SK-N-SH (cell line): ENCODE data around the gene GNA14. TPM values are rescaled to one million over a fixed set of nuclear protein-coding genes. Genes with fewer than 3 reads are reported as not detected.
A peak's percentile ranks its signal among the peaks of the same experiment; 100 is the strongest.

Experiments used
- CTCF ChIA-PET: fragments of 300-600, 350-600 bp; formaldehyde crosslinking; extraction: SDS; loops from one replicate; lab custom pipeline; 2021; lab: Yijun Ruan, JAX
- POLR2A ChIA-PET: fragments of 350-600 bp; sonication (Branson Sonifier 250); formaldehyde crosslinking; extraction: SDS; loops from one replicate; lab custom pipeline; 2020; ENCODE audit warnings: antibody characterized with exemption, inconsistent platforms; lab: Yijun Ruan, JAX
- DNase-seq: peaks from one replicate; pipeline ENCODE4 v3.0.0; 2012
- H2AFZ ChIP-seq: fragments of 200-600 bp; sonication (generic); 2 replicates; pipeline ENCODE4 v1.8.1; 2016; ENCODE audit warnings: antibody characterized with exemption, mild to moderate bottlenecking, low read depth
- H3F3A ChIP-seq: fragments of 200-600 bp; sonication (generic); replicated peaks from 2 replicates; pipeline ENCODE3; 2016; ENCODE audit warnings: antibody characterized with exemption, mild to moderate bottlenecking; ENCODE audit not compliant: insufficient read depth
- H3K27ac ChIP-seq, 2 experiments: fragments of 200-500 bp in 1 of 2; fragments of 200-600 bp in 1 of 2; sonication (Bioruptor generic) in 1 of 2; sonication (generic), shearing (Covaris generic) in 1 of 2; 2 replicates each; pipeline versions ENCODE4 v1.5.1 to v1.6.1; 2014 to 2016; ENCODE audit warnings: low read depth in 2 of 2, inconsistent platforms in 1 of 2, low read length in 1 of 2, mild to moderate bottlenecking in 1 of 2, mixed read lengths in 1 of 2
- H3K27me3 ChIP-seq: fragments of 200-600 bp; sonication (generic), shearing (Covaris generic); 2 replicates; pipeline ENCODE4 v1.6.1; 2016; ENCODE audit warnings: mixed run types; ENCODE audit not compliant: insufficient read depth
- H3K36me3 ChIP-seq, 2 experiments: fragments of 200-500 bp in 1 of 2; fragments of 200-600 bp in 1 of 2; sonication (Bioruptor generic) in 1 of 2; sonication (generic) in 1 of 2; replicated peaks in 1 of 2; 2 replicates each; pipeline versions ENCODE3 to v1.5.1; 2014 to 2016; ENCODE audit warnings: low read length in 1 of 2, mild to moderate bottlenecking in 1 of 2; ENCODE audit not compliant: insufficient read depth in 2 of 2, control insufficient read depth in 1 of 2
- H3K4me1 ChIP-seq, 2 experiments: fragments of 200-500 bp in 1 of 2; fragments of 200-600 bp in 1 of 2; sonication (Bioruptor generic) in 1 of 2; sonication (generic), shearing (Covaris generic) in 1 of 2; 2 replicates each; pipeline versions ENCODE4 v1.5.1 to v1.6.1; 2014 to 2016; ENCODE audit warnings: low read depth in 1 of 2, low read length in 1 of 2, mixed run types in 1 of 2; ENCODE audit not compliant: insufficient read depth in 2 of 2, control insufficient read depth in 1 of 2
- H3K4me2 ChIP-seq: fragments of 200-600 bp; sonication (generic), shearing (Covaris generic); 2 replicates; pipeline ENCODE4 v1.6.1; 2017; ENCODE audit warnings: mixed run types
- H3K4me3 ChIP-seq, 2 experiments: fragments of 200-500 bp in 1 of 2; fragments of 200-600 bp in 1 of 2; sonication (Bioruptor generic) in 1 of 2; sonication (generic), shearing (Covaris generic) in 1 of 2; 2 replicates each; pipeline versions ENCODE4 v1.5.1 to v1.8.1; 2014 to 2016; ENCODE audit warnings: low read depth in 2 of 2, inconsistent platforms in 1 of 2, low read length in 1 of 2, mild to moderate bottlenecking in 1 of 2, mixed read lengths in 1 of 2, moderate library complexity in 1 of 2
- H3K79me2 ChIP-seq: fragments of 200-600 bp; sonication (generic); 2 replicates; pipeline ENCODE4 v1.8.1; 2017; ENCODE audit warnings: mild to moderate bottlenecking; ENCODE audit not compliant: insufficient read depth
- H3K9ac ChIP-seq: fragments of 200-600 bp; sonication (generic); 2 replicates; pipeline ENCODE4 v1.6.1; 2017; ENCODE audit warnings: mixed run types
- H3K9me2 ChIP-seq: fragments of 200-600 bp; sonication (generic); 2 replicates; pipeline ENCODE4 v1.6.1; 2017; ENCODE audit warnings: mixed run types
- H3K9me3 ChIP-seq: fragments of 200-600 bp; sonication (generic); 2 replicates; pipeline ENCODE4 v1.6.1; 2017; ENCODE audit warnings: mixed run types, mild to moderate bottlenecking, moderate library complexity
- H4K20me1 ChIP-seq: fragments of 200-600 bp; sonication (generic); 2 replicates; pipeline ENCODE4 v1.6.1; 2017; ENCODE audit warnings: mild to moderate bottlenecking, mixed run types; ENCODE audit not compliant: insufficient read depth
- CHD2 ChIP-seq: fragments of 150-350 bp; IDR thresholded peaks from 2 replicates; pipeline ENCODE4 v1.6.1; 2018; ENCODE audit warnings: low read length; ENCODE audit not compliant: partially characterized antibody
- EP300 ChIP-seq, 2 experiments: IDR thresholded peaks; 2 replicates each; pipeline versions ENCODE4 v1.4.0 to v1.6.1; 2012; ENCODE audit warnings: borderline replicate concordance in 1 of 2, low read depth in 1 of 2, low read length in 1 of 2
- FOSL2 ChIP-seq: IDR thresholded peaks from 2 replicates; pipeline ENCODE4 v1.4.0; 2012; ENCODE audit warnings: low read depth, mild to moderate bottlenecking, moderate library complexity, borderline replicate concordance
- GABPA ChIP-seq: IDR thresholded peaks from 2 replicates; pipeline ENCODE4 v1.4.0; 2012; ENCODE audit warnings: low read depth, mild to moderate bottlenecking
- GATA2 ChIP-seq: sonication (generic); formaldehyde crosslinking; IDR thresholded peaks from 2 replicates; pipeline ENCODE4 v1.5.0; 2020; ENCODE audit warnings: mild to moderate bottlenecking, missing genetic modification reagents
- JUND ChIP-seq: IDR thresholded peaks from 2 replicates; pipeline ENCODE4 v1.4.0; 2012
- MAX ChIP-seq: IDR thresholded peaks from 2 replicates; pipeline ENCODE4 v1.4.0; 2012; ENCODE audit warnings: low read depth
- MXI1 ChIP-seq: IDR thresholded peaks from 2 replicates; pipeline ENCODE4 v1.6.1; 2012; ENCODE audit warnings: mild to moderate bottlenecking, low read depth, low read length, improper control_type of control experiment
- NFIC ChIP-seq: IDR thresholded peaks from 2 replicates; pipeline ENCODE4 v1.4.0; 2012; ENCODE audit warnings: borderline replicate concordance
- NRF1 ChIP-seq: IDR thresholded peaks from 2 replicates; pipeline ENCODE4 v1.6.1; 2012; ENCODE audit warnings: low read depth, mild to moderate bottlenecking, low read length
- POLR2AphosphoS5 ChIP-seq: IDR thresholded peaks from 2 replicates; pipeline ENCODE4 v1.6.1; 2012; ENCODE audit warnings: low read depth, low read length
- RCOR1 ChIP-seq: fragments of 150-350 bp; IDR thresholded peaks from 2 replicates; pipeline ENCODE4 v1.6.1; 2017; ENCODE audit warnings: antibody characterized with exemption, low read length
- RFX5 ChIP-seq: IDR thresholded peaks from 2 replicates; pipeline ENCODE4 v1.6.1; 2012; ENCODE audit warnings: mild to moderate bottlenecking, improper control_type of control experiment, low read length
- SIN3A ChIP-seq: IDR thresholded peaks from 2 replicates; pipeline ENCODE4 v1.6.1; 2012; ENCODE audit warnings: low read depth, mild to moderate bottlenecking, low read length, moderate library complexity, borderline replicate concordance
- SMC3 ChIP-seq: IDR thresholded peaks from 2 replicates; pipeline ENCODE4 v1.6.1; 2012; ENCODE audit warnings: low read depth, low read length, improper control_type of control experiment
- TAF1 ChIP-seq: IDR thresholded peaks from 2 replicates; pipeline ENCODE4 v1.6.1; 2012; ENCODE audit warnings: low read depth, mild to moderate bottlenecking, low read length, moderate library complexity, borderline replicate concordance
- TCF12 ChIP-seq: IDR thresholded peaks from 2 replicates; pipeline ENCODE4 v1.4.0; 2012
- WGBS: methylation state at CpG from one replicate; pipeline ENCODE4 v1.1.6; 2017; ENCODE audit warnings: low lambda C conversion rate; 5-methylcytosine and 5-hydroxymethylcytosine counted together
- polyA plus RNA-seq, 3 experiments: library from polyadenylated mRNA; depleted of rRNA; stranded (reverse); fragments of >200 nt; gene quantifications; 2 replicates each; pipeline ENCODE4 v1.2.3, GENCODE V29; 2012
- TF ChIP-seq, protein P1 (sequence below): IDR thresholded peaks from 2 replicates; pipeline ENCODE4; 2012

GNA14 gene
- polyA plus RNA-seq, 1 of the 3 experiments (the other 2 are of a cell fraction), result 0.15 TPM

- TF ChIP-seq RCOR1 (no peak), POLR2AphosphoS5 (no peak), SMC3 (no peak), NRF1 (no peak), MXI1 (no peak), EP300 (IDR thresholded peaks at IDR 0.05; ENCODE audit: borderline replicate concordance in 1 of 2, low read depth in 1 of 2, low read length in 1 of 2) (no peak), RFX5 (no peak)
Observed at GRCh38 chr9:77438653-77439052, 209.5 kb downstream of the GNA14 start (continued).

DNA sequence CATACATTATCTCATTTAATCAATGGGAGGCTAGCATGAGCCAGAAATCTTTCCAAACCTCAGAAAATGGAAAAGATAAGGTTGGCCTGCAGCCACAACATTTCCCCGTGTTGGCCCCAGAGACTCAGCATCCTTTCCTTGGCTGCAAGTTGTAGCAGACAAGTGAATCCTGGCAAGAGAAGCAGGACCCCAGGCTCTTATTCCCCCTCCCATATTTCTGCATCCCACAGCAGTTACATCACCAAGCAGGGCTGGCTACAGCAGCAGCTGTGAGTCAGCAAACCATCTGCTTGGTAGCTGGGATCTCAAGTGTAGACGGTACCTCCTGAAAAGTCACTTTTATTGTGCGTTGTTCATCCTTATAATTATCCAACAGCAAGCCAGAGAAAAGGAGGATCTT lies 212.4 kb downstream of the GNA14 start:
- Histone ChIP-seq H4K20me1 (no peaks in the 10 kb centered on the region), H3F3A (no peaks in the 10 kb centered on the region), H3K9ac (no peak overlapping the region), H3K27ac (peak overlapping the region in 1 of 2 experiments; percentile 18; a peak in 1 of 4 replicates), H3K79me2 (no peaks in the 10 kb centered on the region), H3K27me3 (no peaks in the 10 kb centered on the region), H2AFZ (no peak overlapping the region), H3K9me2 (no peaks in the 10 kb centered on the region), H3K9me3 (no peaks in the 10 kb centered on the region), H3K4me1 (peaks cover 21 to 23% of the 10 kb centered on the region in 2 experiments; a peak in 2 of 4 replicates), H3K36me3 (no peaks in the 10 kb centered on the region), H3K4me2 (no peak overlapping the region), H3K4me3 (no peak overlapping the region)
- WGBS, result 62% methylated on average over 3 of the region's 3 CpGs
- POLR2A ChIA-PET, result no interaction called here
- TF ChIP-seq POLR2AphosphoS5, result no peak
- TF ChIP-seq SIN3A, result no peak
- TF ChIP-seq MAX, result 0 out of 2 replicates have a peak, but pooled peaks have one; percentile 14
- TF ChIP-seq TCF12, result peak; percentile 80
- TF ChIP-seq RCOR1, result no peak
- peak; percentile 63; the same call in 1 of the 2 replicates for TF ChIP-seq FOSL2
- no peak for TF ChIP-seq EP300 (IDR thresholded peaks at IDR 0.05; ENCODE audit: borderline replicate concordance in 1 of 2, low read depth in 1 of 2, low read length in 1 of 2)
- peak; percentile 60 for TF ChIP-seq NFIC
- peak; percentile 23; the same call in 1 of the 2 replicates for TF ChIP-seq JUND
- peak; percentile 37; the same call in 1 of the 2 replicates for TF ChIP-seq GATA2 (CRISPR knock-in tag)
- no peak for TF ChIP-seq SMC3
- TF ChIP-seq GABPA, result no peak
- peak; percentile 46 for DNase-seq
- CTCF ChIA-PET, result interaction anchor here (1.2 to 7.9 kb wide), 5 partner anchors 10 to 315 kb away, joined by 3 to 109 read pairs (median 15); no protein-coding TSS in a partner anchor

DNA sequence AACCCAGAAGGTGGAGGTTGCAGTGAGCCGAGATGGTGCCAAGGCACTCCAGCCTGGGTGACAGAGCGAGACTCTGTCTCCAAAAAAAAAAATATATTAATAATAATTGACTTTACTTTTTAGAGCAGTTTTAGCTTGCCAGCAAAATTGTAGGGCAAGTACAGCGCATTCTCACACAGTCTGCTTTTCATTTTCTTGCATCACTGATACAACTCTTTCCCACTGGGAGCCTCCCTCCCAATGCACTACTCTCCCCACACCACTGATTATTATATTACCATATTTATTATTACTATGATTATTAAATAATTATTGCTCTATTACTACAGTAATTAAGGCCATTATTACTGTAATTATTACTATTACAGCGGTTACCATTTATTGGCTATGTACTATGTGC lies 212.8 kb downstream of the GNA14 start:
- no peaks in the 10 kb centered on the region for H3K79me2 ChIP-seq
- H3F3A ChIP-seq, result no peaks in the 10 kb centered on the region
- no peak overlapping the region for H2AFZ ChIP-seq
- no peaks in the 10 kb centered on the region for H3K36me3 ChIP-seq
- no peaks in the 10 kb centered on the region for H3K9me2 ChIP-seq
- CTCF ChIA-PET, result interaction anchor here (1.0 to 7.9 kb wide), 12 partner anchors 9 to 687 kb away, joined by 3 to 109 read pairs (median 14); no protein-coding TSS in a partner anchor
- H3K9ac ChIP-seq, result no peak overlapping the region
- H3K4me3 ChIP-seq, result no peak overlapping the region
- H3K27ac ChIP-seq, result no peak overlapping the region
- H3K4me2 ChIP-seq, result no peak overlapping the region
- DNase-seq, result no peak
- no peaks in the 10 kb centered on the region for H4K20me1 ChIP-seq
- POLR2A ChIA-PET, result no interaction called here
- no peaks in the 10 kb centered on the region for H3K9me3 ChIP-seq
- no peaks in the 10 kb centered on the region for H3K27me3 ChIP-seq
- peaks cover 19 to 23% of the 10 kb centered on the region in 2 experiments; a peak in 2 of 4 replicates for H3K4me1 ChIP-seq
- WGBS, result 87% methylated on average over 4 of the region's 4 CpGs
- TF ChIP-seq CHD2 (no peak), TAF1 (no peak)
- TF ChIP-seq, protein P1, sequence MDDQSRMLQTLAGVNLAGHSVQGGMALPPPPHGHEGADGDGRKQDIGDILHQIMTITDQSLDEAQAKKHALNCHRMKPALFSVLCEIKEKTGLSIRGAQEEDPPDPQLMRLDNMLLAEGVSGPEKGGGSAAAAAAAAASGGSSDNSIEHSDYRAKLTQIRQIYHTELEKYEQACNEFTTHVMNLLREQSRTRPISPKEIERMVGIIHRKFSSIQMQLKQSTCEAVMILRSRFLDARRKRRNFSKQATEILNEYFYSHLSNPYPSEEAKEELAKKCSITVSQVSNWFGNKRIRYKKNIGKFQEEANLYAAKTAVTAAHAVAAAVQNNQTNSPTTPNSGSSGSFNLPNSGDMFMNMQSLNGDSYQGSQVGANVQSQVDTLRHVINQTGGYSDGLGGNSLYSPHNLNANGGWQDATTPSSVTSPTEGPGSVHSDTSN, result no peak
